IPS DF 6.9 (cell line): ENCODE data around the gene ATP2C2.
"Not testable (repeated sequence)": the region's sequence is repeated elsewhere in the genome, so short reads cannot be mapped to it uniquely, and the experiment has no call there.

Source experiments
- DNase-seq: peaks from one replicate; pipeline ENCODE4 v3.0.0-alpha.2; 2013; ENCODE audit warnings: low read depth, low spot score
- H3K27ac ChIP-seq: one replicate; pipeline ENCODE4 v1.5.1; 2013; ENCODE audit warnings: low read length, control low read depth
- H3K27me3 ChIP-seq: 2 replicates; pipeline ENCODE4 v1.6.1; 2013; ENCODE audit warnings: mild to moderate bottlenecking, low read length; ENCODE audit not compliant: control insufficient read depth, insufficient read depth
- H3K36me3 ChIP-seq: 2 replicates; pipeline ENCODE4 v1.6.1; 2013; ENCODE audit warnings: low read length; ENCODE audit not compliant: control insufficient read depth, insufficient read depth
- H3K4me1 ChIP-seq: 2 replicates; pipeline ENCODE4 v1.6.1; 2013; ENCODE audit warnings: low read length; ENCODE audit not compliant: control insufficient read depth, insufficient read depth
- H3K4me3 ChIP-seq: 2 replicates; pipeline ENCODE4 v1.5.1; 2013; ENCODE audit warnings: mild to moderate bottlenecking, low read length
- H3K9me3 ChIP-seq: 2 replicates; pipeline ENCODE4 v1.6.1; 2013; ENCODE audit warnings: low read length, inconsistent platforms; ENCODE audit not compliant: control insufficient read depth, insufficient read depth
- WGBS: extraction: QIAGEN DNeasy Blood & Tissue Kit; methylation state at CpG from one replicate; pipeline ENCODE4 v1.1.7; 2013; ENCODE audit warnings: mixed read lengths, missing lambda C conversion rate; ENCODE audit not compliant: insufficient read length, insufficient coverage; 5-methylcytosine and 5-hydroxymethylcytosine counted together

Gene ATP2C2

GRCh38 chr16:84341528-84342295 lies 26.6 kb upstream of the ATP2C2 start:
- Histone ChIP-seq H3K27me3 (no peaks in the 10 kb centered on the region), H3K4me1 (no peaks in the 10 kb centered on the region), H3K4me3 (no peak overlapping the region), H3K9me3 (no peaks in the 10 kb centered on the region), H3K27ac (no peak overlapping the region), H3K36me3 (no peaks in the 10 kb centered on the region)
- WGBS = no CpG with 5 or more reads among the region's 24 CpGs
- no peak for DNase-seq

DNA sequence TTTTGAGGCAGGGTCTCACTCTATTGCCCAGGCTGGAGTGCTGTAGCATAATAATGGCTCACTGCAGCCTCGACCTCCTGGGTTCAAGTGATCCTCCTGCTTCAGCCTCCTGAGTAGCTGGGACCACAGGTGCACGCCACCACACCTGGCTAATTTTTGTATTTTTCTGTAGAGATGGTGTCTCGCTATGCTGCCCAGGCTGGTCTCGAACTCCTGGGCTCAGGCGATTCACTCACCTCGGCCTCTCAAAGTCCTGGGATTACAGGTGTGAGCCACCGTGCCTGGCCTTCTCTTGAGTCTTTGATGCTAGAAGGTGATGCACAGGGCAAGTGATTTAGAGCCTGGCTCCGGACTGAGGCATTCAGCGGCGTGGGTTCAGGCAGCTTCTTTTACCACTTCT lies 24.5 kb upstream of the ATP2C2 start:
- WGBS = no CpG with 5 or more reads among the region's 10 CpGs
- not testable (repeated sequence) for H3K27me3 ChIP-seq, H3K36me3 ChIP-seq, H3K27ac ChIP-seq, DNase-seq, H3K4me1 ChIP-seq, H3K4me3 ChIP-seq, H3K9me3 ChIP-seq

GRCh38 chr16:84344781-84345180 lies 23.6 kb upstream of the ATP2C2 start:
- no peaks in the 10 kb centered on the region for H3K4me1 ChIP-seq
- no peaks in the 10 kb centered on the region for H3K27me3 ChIP-seq
- no peaks in the 10 kb centered on the region for H3K36me3 ChIP-seq
- DNase-seq = no peak
- H3K27ac ChIP-seq = no peak overlapping the region
- no CpG with 5 or more reads among the region's 8 CpGs for WGBS
- H3K9me3 ChIP-seq = no peaks in the 10 kb centered on the region
- H3K4me3 ChIP-seq = no peak overlapping the region

GRCh38 chr16:84347161-84347560 lies 21.2 kb upstream of the ATP2C2 start:
- H3K36me3 ChIP-seq = no peaks in the 10 kb centered on the region
- WGBS = no CpG with 5 or more reads among the region's 9 CpGs
- DNase-seq = no peak
- H3K4me1 ChIP-seq = no peaks in the 10 kb centered on the region
- H3K27ac ChIP-seq = no peak overlapping the region
- H3K4me3 ChIP-seq = no peak overlapping the region
- H3K27me3 ChIP-seq = no peaks in the 10 kb centered on the region
- H3K9me3 ChIP-seq = no peaks in the 10 kb centered on the region

DNA sequence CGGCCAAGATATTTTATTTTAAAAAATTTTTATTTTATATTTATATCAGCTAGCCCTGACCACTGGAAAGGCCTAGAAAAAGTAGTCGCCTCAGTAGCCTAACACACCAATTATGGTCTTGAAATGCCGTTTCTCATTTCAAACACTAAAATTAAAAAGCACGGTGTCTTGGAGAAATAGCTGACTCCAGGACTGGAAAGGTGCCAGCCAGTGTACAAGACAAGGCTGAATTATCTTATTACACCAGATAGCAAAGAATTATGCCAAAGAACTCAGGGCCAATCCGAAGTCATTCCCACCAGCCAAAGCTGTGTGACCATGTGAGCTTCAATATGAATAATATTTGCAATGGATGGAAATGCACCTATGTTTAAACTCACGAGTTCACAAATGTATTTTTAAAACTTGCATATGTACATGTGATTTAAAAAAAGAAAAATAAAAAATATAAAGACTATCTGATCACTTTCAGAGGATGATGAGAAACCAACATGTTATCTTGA lies 19.9 kb upstream of the ATP2C2 start:
- no CpG with 5 or more reads among the region's 6 CpGs for WGBS
- Histone ChIP-seq H3K4me3 (no peak overlapping the region), H3K9me3 (no peaks in the 10 kb centered on the region), H3K27me3 (no peaks in the 10 kb centered on the region), H3K36me3 (no peaks in the 10 kb centered on the region), H3K4me1 (no peaks in the 10 kb centered on the region), H3K27ac (no peak overlapping the region)
- DNase-seq = no peak

GRCh38 chr16:84349862-84350684 lies 18.3 kb upstream of the ATP2C2 start:
- DNase-seq = no peak
- no peak overlapping the region for H3K27ac ChIP-seq
- H3K27me3 ChIP-seq = no peaks in the 10 kb centered on the region
- H3K4me3 ChIP-seq = no peak overlapping the region
- H3K9me3 ChIP-seq = no peaks in the 10 kb centered on the region
- no peaks in the 10 kb centered on the region for H3K36me3 ChIP-seq
- WGBS = no CpG with 5 or more reads among the region's 11 CpGs
- no peaks in the 10 kb centered on the region for H3K4me1 ChIP-seq

GRCh38 chr16:84350685-84351400 lies 17.5 kb upstream of the ATP2C2 start:
- Histone ChIP-seq H3K36me3 (no peaks in the 10 kb centered on the region), H3K27ac (no peak overlapping the region), H3K27me3 (no peaks in the 10 kb centered on the region), H3K4me3 (no peak overlapping the region), H3K9me3 (no peaks in the 10 kb centered on the region), H3K4me1 (no peaks in the 10 kb centered on the region)
- DNase-seq = no peak
- no CpG with 5 or more reads among the region's 16 CpGs for WGBS

GRCh38 chr16:84351630-84352029 lies 16.7 kb upstream of the ATP2C2 start:
- no CpG with 5 or more reads among the region's 8 CpGs for WGBS
- Histone ChIP-seq H3K27me3 (no peaks in the 10 kb centered on the region), H3K27ac (no peak overlapping the region), H3K9me3 (no peaks in the 10 kb centered on the region), H3K4me1 (no peaks in the 10 kb centered on the region), H3K36me3 (no peaks in the 10 kb centered on the region), H3K4me3 (no peak overlapping the region)
- DNase-seq = no peak

GRCh38 chr16:84354306-84354705 lies 14.0 kb upstream of the ATP2C2 start:
- DNase-seq = no peak
- no CpG with 5 or more reads among the region's 6 CpGs for WGBS
- Histone ChIP-seq H3K27me3 (no peaks in the 10 kb centered on the region), H3K36me3 (no peaks in the 10 kb centered on the region), H3K27ac (no peak overlapping the region), H3K4me3 (no peak overlapping the region), H3K4me1 (no peaks in the 10 kb centered on the region; the same call in 1 of the 2 replicates), H3K9me3 (no peaks in the 10 kb centered on the region)

DNA sequence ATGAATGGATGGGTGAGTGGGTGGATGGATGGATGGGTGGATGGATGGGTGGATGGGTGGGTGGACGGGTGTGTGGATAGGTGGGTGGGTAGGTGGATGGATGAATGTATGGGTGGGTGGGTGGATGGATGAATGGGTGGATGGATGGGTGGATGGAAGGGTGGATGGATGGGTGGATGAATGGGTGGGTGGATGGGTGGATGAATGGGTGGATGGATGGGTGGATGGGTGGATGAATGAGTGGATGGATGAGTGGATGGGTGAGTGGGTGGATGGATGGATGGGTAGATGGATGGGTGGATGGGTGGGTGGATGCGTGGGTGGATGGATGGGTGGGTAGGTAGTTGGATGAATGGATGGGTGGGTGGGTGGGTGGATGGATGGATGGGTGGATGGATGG lies 13.2 kb upstream of the ATP2C2 start:
- DNase-seq = no peak
- Histone ChIP-seq H3K4me1 (no peaks in the 10 kb centered on the region; the same call in 1 of the 2 replicates), H3K4me3 (no peak overlapping the region), H3K27me3 (no peaks in the 10 kb centered on the region), H3K27ac (no peak overlapping the region), H3K9me3 (no peaks in the 10 kb centered on the region), H3K36me3 (no peaks in the 10 kb centered on the region)
- WGBS = 93% methylated on average over 1 of the region's 2 CpGs
